DND-41 (cell line): ENCODE measurements around the gene DOCK8.
"Not testable (repeated sequence)": the region's sequence is repeated elsewhere in the genome, so short reads cannot be mapped to it uniquely, and the experiment has no call there.

Source experiments
- ATAC-seq: fragments of 200-7000 bp; cut with Tn5 transposase; 3 replicates; pipeline ENCODE4 v1.9.1; 2021; ENCODE audit warnings: low read depth; ENCODE audit not compliant: insufficient read depth
- DNase-seq: peaks from one replicate; pipeline ENCODE4 v3.0.0-alpha.2; 2020
- H2AFZ ChIP-seq: 2 replicates; pipeline ENCODE4 v1.6.0; 2012; ENCODE audit warnings: low read depth, low read length
- H3K27ac ChIP-seq: 2 replicates; pipeline ENCODE4 v1.5.1; 2012; ENCODE audit warnings: low read length, inconsistent platforms
- H3K27me3 ChIP-seq: fragments of 200-600 bp; sonication (generic); 2 replicates; pipeline ENCODE4 v1.6.0; 2012; ENCODE audit warnings: low read length, mild to moderate bottlenecking, inconsistent platforms; ENCODE audit not compliant: insufficient read depth, poor library complexity
- H3K36me3 ChIP-seq: 2 replicates; pipeline ENCODE4 v1.5.1; 2012; ENCODE audit warnings: low read length, inconsistent platforms; ENCODE audit not compliant: insufficient read depth
- H3K4me1 ChIP-seq: 2 replicates; pipeline ENCODE4 v1.5.1; 2012; ENCODE audit warnings: mild to moderate bottlenecking, low read length; ENCODE audit not compliant: insufficient read depth
- H3K4me2 ChIP-seq: 2 replicates; pipeline ENCODE4 v1.6.0; 2012; ENCODE audit warnings: mild to moderate bottlenecking, moderate library complexity, low read length, inconsistent platforms; ENCODE audit not compliant: insufficient read depth
- H3K4me3 ChIP-seq, 2 experiments: fragments of 200-600 bp in 1 of 2; shearing (Covaris generic) in 1 of 2; 2 replicates each; pipeline ENCODE4 v1.5.1; 2012 to 2016; ENCODE audit warnings: inconsistent platforms in 2 of 2, low read length in 2 of 2, mild to moderate bottlenecking in 2 of 2, low read depth in 1 of 2, moderate library complexity in 1 of 2
- H3K79me2 ChIP-seq: 2 replicates; pipeline ENCODE4 v1.6.0; 2012; ENCODE audit warnings: low read length, inconsistent platforms; ENCODE audit not compliant: insufficient read depth
- H3K9ac ChIP-seq: 2 replicates; pipeline ENCODE4 v1.6.0; 2012; ENCODE audit warnings: low read depth, mild to moderate bottlenecking, inconsistent platforms, low read length, moderate library complexity
- H3K9me3 ChIP-seq: 2 replicates; pipeline ENCODE4 v1.5.1; 2012; ENCODE audit warnings: low read length, moderate library complexity, mild to moderate bottlenecking, inconsistent platforms; ENCODE audit not compliant: insufficient read depth, severe bottlenecking
- H4K20me1 ChIP-seq: 2 replicates; pipeline ENCODE4 v1.6.0; 2012; ENCODE audit warnings: low read length; ENCODE audit not compliant: insufficient read depth
- EZH2 ChIP-seq: IDR thresholded peaks from 3 replicates; pipeline ENCODE4 v1.6.1; 2012; ENCODE audit warnings: borderline replicate concordance, low read depth, mild to moderate bottlenecking, moderate library complexity, low read length, inconsistent platforms; ENCODE audit not compliant: severe bottlenecking
- TF ChIP-seq, protein P1 (sequence below): IDR thresholded peaks from 2 replicates; pipeline ENCODE4 v1.5.1; 2012; ENCODE audit warnings: borderline replicate concordance, low read length, moderate library complexity, mild to moderate bottlenecking; ENCODE audit not compliant: poor library complexity, severe bottlenecking; ENCODE audit errors: extremely low read depth

Gene DOCK8

DNA sequence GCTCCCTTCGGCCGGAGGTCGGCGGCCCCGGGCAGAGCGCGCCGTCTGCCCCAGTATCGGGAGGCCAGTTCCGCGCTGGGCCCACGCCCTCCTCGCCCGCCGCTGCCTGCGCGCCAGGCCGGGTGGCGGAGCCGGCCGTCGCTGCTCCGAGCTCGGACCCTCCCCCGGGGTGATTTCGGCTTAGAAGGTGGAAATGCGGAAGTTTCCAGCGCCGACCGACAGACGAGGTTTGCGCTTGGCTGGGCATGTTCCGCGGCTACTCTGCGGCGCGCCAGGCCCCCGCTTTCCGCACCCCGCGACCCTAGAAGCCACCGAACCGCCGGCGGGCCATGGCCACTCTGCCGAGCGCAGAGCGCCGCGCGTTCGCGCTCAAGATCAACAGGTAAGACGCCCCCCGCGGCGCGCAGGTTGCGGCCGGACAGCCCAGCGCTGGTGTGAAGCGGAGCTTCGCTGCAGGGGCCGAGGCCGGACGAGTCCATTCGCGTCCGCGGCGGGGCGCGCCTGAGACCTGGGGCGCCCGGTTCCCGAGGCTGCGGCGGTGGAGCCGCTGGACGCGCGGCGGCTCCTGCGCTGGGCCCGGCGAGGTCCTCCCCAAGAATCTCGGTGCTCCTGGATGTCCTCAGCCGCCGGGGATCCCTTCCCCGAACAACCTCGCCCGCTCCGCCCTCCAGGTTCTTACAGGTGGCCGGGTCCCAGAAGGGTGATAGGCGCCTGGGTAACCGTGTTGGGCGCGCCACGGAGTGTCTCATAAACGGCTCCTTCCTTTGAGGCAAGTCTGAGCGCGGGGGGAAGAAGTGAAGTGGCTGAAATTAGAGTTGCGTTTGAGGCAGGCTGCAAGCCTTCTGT lies at the start of gene DOCK8:
DOCK8 (plus strand) TSS at position 218 of the 846 bp plus-strand sequence; CDS start at position 330, 112 bp downstream.
- Histone ChIP-seq H3K36me3 (no peaks in the 10 kb centered on the region), H3K27me3 (peaks cover 52% of the 10 kb centered on the region), H3K4me2 (peak within 1 kb of the TSS; percentile 86), H2AFZ (peak within 1 kb of the TSS; percentile 71), H3K9me3 (no peaks in the 10 kb centered on the region), H3K4me1 (peaks cover 14% of the 10 kb centered on the region), H3K79me2 (no peaks in the 10 kb centered on the region), H3K27ac (no peak within 1 kb of the TSS), H3K9ac (peak within 1 kb of the TSS; percentile 52), H3K4me3 (peak within 1 kb of the TSS; percentile 19 to 58; a peak in 3 of 4 replicates), H4K20me1 (no peaks in the 10 kb centered on the region)
- DNase-seq, result peak; percentile 48
- TF ChIP-seq, protein P1, sequence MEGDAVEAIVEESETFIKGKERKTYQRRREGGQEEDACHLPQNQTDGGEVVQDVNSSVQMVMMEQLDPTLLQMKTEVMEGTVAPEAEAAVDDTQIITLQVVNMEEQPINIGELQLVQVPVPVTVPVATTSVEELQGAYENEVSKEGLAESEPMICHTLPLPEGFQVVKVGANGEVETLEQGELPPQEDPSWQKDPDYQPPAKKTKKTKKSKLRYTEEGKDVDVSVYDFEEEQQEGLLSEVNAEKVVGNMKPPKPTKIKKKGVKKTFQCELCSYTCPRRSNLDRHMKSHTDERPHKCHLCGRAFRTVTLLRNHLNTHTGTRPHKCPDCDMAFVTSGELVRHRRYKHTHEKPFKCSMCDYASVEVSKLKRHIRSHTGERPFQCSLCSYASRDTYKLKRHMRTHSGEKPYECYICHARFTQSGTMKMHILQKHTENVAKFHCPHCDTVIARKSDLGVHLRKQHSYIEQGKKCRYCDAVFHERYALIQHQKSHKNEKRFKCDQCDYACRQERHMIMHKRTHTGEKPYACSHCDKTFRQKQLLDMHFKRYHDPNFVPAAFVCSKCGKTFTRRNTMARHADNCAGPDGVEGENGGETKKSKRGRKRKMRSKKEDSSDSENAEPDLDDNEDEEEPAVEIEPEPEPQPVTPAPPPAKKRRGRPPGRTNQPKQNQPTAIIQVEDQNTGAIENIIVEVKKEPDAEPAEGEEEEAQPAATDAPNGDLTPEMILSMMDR, result peak; percentile 38
- peak; percentile 83 for TF ChIP-seq EZH2
- ATAC-seq, result peak; percentile 77

DNA sequence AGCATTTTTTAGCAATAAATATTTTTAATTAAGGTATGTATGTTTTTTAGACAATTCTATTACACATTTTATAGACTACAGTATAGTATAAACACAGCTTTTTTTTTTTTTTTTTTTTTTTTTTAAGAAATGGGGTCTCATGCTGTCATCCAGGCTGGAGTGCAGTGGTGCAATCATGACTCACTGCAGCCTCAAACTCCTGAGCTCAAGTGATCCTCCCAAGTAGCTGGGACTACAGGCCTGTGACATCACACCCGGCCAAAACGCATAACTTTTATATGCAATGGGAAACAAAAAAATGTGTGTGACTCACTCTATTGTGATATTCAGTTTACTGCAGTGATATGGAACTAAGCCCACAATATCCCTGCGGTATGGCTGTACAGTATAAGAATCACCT lies 44.9 kb upstream of the DOCK8 start:
- H3K9me3 ChIP-seq, H3K4me2 ChIP-seq, H3K27me3 ChIP-seq, DNase-seq, H4K20me1 ChIP-seq, H3K27ac ChIP-seq, H3K36me3 ChIP-seq, ATAC-seq, H2AFZ ChIP-seq, H3K4me1 ChIP-seq, H3K9ac ChIP-seq, H3K4me3 ChIP-seq, H3K79me2 ChIP-seq: not testable (repeated sequence)

DNA sequence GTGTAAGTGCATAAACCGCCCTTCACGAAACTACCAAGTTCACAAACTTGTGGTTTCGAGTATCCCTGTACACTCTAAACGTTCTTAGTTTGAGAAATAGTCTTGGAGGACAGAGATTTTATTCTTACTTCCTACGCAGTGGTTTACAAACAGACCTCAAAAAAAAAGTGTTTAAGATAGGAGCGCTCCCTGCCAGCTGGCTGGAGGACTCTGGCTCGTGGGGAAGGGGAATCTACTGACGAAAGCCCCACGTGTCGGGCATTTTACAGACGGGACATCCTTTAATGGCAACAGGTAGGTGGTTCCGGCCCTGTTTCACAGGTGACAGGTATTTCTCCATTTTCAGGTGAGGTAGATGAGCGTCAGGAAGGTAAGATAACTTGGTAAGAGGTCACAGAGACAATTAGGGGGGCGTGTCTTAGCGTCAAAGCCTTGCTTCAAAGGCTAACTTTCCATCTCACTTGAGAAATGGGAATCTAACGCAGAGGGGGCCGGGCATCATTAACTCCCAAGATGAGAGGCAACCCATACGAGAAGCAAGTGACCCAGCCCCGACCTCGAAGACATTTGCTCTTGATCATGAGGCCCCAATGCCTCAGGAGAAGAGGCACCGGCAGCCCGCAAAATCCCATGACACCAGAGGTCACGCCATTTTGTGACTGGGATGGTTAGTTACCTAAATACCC lies 36.4 kb upstream of the DOCK8 start:
- not testable (repeated sequence) for H3K9me3 ChIP-seq, ATAC-seq, H4K20me1 ChIP-seq, H3K36me3 ChIP-seq, H3K79me2 ChIP-seq, H3K27ac ChIP-seq, H3K27me3 ChIP-seq, H3K4me1 ChIP-seq
- peak; percentile 12 for DNase-seq
- Histone ChIP-seq H3K9ac (peak overlapping the region; percentile 43), H3K4me2 (peak overlapping the region; percentile 60; the same call in 1 of the 2 replicates), H2AFZ (peak overlapping the region; percentile 47; the same call in 1 of the 2 replicates), H3K4me3 (peak overlapping the region; percentile 15 to 57; a peak in 3 of 4 replicates)

DNA sequence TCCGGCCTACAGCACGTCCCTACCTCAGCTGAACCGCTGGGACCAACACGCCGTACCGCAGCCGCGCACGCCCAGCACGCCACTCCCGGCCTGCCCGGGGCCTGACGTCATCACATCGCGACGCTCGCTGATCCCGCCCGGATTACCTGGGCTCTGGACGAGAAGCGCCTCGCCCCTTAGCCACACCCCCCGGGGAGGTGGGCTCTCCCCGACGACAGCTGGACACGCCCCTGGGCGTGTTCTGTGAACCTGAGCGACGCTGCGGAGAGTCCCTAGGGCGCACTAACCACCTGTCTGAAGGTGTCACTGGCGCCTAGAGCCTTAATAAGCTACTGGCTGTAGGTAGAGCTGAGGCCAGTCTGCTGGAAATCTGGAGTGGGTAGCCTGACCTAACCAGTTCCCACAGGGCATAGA lies 35.7 kb upstream of the DOCK8 start, which contains the start of gene ZNG1A:
ZNG1A (minus strand) TSS at position 87 of the 414 bp plus-strand sequence. CDS start 87 bp downstream, outside the sequence.
- DNase-seq, result peak; percentile 83

DNA sequence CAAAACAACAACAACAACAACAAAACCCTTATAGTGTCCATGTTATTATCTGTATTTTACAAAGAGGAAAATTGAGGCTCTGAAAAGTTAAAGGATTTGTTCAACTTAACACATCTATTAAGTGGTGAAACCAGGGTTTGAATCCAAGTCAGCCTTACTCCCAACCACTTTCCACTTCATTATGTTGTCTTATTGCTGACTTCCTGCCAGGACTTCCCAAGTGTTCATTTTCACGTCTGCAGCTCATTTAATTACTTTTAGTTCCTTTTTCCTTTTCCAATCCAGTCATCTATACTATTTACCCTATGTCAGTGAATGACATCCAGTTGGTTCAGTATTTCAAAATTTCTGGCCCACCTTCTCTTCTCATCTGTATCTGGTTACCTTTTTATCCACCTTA lies 15.1 kb upstream of the DOCK8 start:
- H3K36me3 ChIP-seq, H3K27me3 ChIP-seq, H2AFZ ChIP-seq, H3K4me3 ChIP-seq, H4K20me1 ChIP-seq, DNase-seq, ATAC-seq, H3K9me3 ChIP-seq, H3K4me2 ChIP-seq, H3K9ac ChIP-seq, H3K79me2 ChIP-seq, H3K4me1 ChIP-seq, H3K27ac ChIP-seq: not testable (repeated sequence)

More for the DNA sequence above, 35.7 kb upstream of the DOCK8 start, which contains the start of gene ZNG1A:
- H3K27ac ChIP-seq, H4K20me1 ChIP-seq, H3K79me2 ChIP-seq, H3K4me1 ChIP-seq, H3K36me3 ChIP-seq, H3K27me3 ChIP-seq, H3K9me3 ChIP-seq, ATAC-seq: not testable (repeated sequence)
- Histone ChIP-seq H3K4me3 (peak within 1 kb of the TSS; percentile 19 to 68; a peak in 3 of 4 replicates), H3K9ac (peak within 1 kb of the TSS; percentile 43), H2AFZ (peak within 1 kb of the TSS; percentile 82), H3K4me2 (peak within 1 kb of the TSS; percentile 69)
